ENCODE measurements around the gene GOLGA5. TPM values are rescaled to one million over a fixed set of nuclear protein-coding genes. Genes with fewer than 3 reads are reported as not detected.

Gene GOLGA5
- total RNA-seq, 1 donor from 2014 or later = 26.6 TPM

GRCh38 chr14:92887157-92887556, 93.1 kb downstream of the GOLGA5 start:
- no peak overlapping the region for H3K4me3 ChIP-seq (ENCODE audit: low read length in 3 of 3)

GRCh38 chr14:92888896-92889295, 94.8 kb downstream of the GOLGA5 start:
- H3K27ac ChIP-seq (ENCODE audit: low read depth, low read length) = no peak overlapping the region
- peaks cover 0 to 3% (median 0%) of the 10 kb centered on the region in 3 donors for H3K4me1 ChIP-seq (ENCODE audit: control insufficient read depth in 3 of 3, insufficient read depth in 3 of 3, low read length in 3 of 3)
- no peak overlapping the region for H3K9ac ChIP-seq (ENCODE audit: low read depth in 1 of 3, low read length in 3 of 3)
- H3K9me3 ChIP-seq (ENCODE audit: control insufficient read depth in 3 of 3, low read length in 3 of 3) = peaks cover 2 to 4% (median 4%) of the 10 kb centered on the region in 3 donors
- H3K4me3 ChIP-seq (ENCODE audit: low read length in 3 of 3) = no peak overlapping the region
- H3K27me3 ChIP-seq (ENCODE audit: control insufficient read depth in 3 of 3, insufficient read depth in 3 of 3, low read length in 3 of 3) = peaks cover 0 to 17% (median 0%) of the 10 kb centered on the region in 3 donors
- no peaks in the 10 kb centered on the region for H3K36me3 ChIP-seq (ENCODE audit: control insufficient read depth in 3 of 3, insufficient read depth in 3 of 3, low read length in 3 of 3)

More at GRCh38 chr14:92887157-92887556, 93.1 kb downstream of the GOLGA5 start:
- Histone ChIP-seq H3K27ac (ENCODE audit: low read depth, low read length) (no peak overlapping the region), H3K36me3 (ENCODE audit: control insufficient read depth in 3 of 3, insufficient read depth in 3 of 3, low read length in 3 of 3) (no peaks in the 10 kb centered on the region), H3K27me3 (ENCODE audit: control insufficient read depth in 3 of 3, insufficient read depth in 3 of 3, low read length in 3 of 3) (peaks cover 0 to 17% (median 0%) of the 10 kb centered on the region in 3 donors), H3K9me3 (ENCODE audit: control insufficient read depth in 3 of 3, low read length in 3 of 3) (peaks cover 0 to 3% (median 0%) of the 10 kb centered on the region in 3 donors), H3K9ac (ENCODE audit: low read depth in 1 of 3, low read length in 3 of 3) (no peak overlapping the region), H3K4me1 (ENCODE audit: control insufficient read depth in 3 of 3, insufficient read depth in 3 of 3, low read length in 3 of 3) (peaks cover 0 to 3% (median 0%) of the 10 kb centered on the region in 3 donors)

Other genes with a start within 250 kb of the GOLGA5 start
- gene LGMN, start 45.7 kb upstream of the GOLGA5 start, total RNA-seq = 90.3 TPM
- 0.52 TPM for gene CHGA, start 128.8 kb downstream of the GOLGA5 start, total RNA-seq

All from skeletal muscle tissue (tissue), 4 donors.